A673 (cell line): ENCODE results near the gene BEAN1. TPM values are rescaled to one million over a fixed set of nuclear protein-coding genes. Genes with fewer than 3 reads are reported as not detected.

Source experiments
- BruUV-seq: library from RNA; stranded (reverse); fragments of 400-500 nt; replicated peaks from 2 replicates; lab custom pipeline; 2021; lab: Mats Ljungman, UMichigan
- CTCF ChIA-PET: fragments of 300-600 bp; sonication (Branson Sonifier 250); formaldehyde crosslinking; loops from one replicate; lab custom pipeline; 2022; ENCODE audit warnings: antibody characterized with exemption; lab: Charles Lee
- POLR2A ChIA-PET: fragments of 300-600 bp; sonication (Branson Sonifier 250); formaldehyde crosslinking; loops from one replicate; lab custom pipeline; 2022; ENCODE audit warnings: antibody characterized with exemption; ENCODE audit not compliant: low non-redundant PET; lab: Charles Lee
- DNase-seq: peaks from one replicate; pipeline ENCODE4 v3.0.0-alpha.2; 2015; ENCODE audit warnings: low spot score
- H3K27ac ChIP-seq: fragments of 200-600 bp; sonication (generic); 2 replicates; pipeline ENCODE4 v1.5.1; 2016; ENCODE audit warnings: mixed run types, low read depth, mild to moderate bottlenecking, mixed read lengths, antibody characterized with exemption, low read length; ENCODE audit not compliant: poor library complexity, severe bottlenecking
- H3K27me3 ChIP-seq: fragments of 200-600 bp; sonication (generic); replicated peaks from 2 replicates; pipeline ENCODE4 v1.6.1; 2017; ENCODE audit warnings: mixed run types, low read depth, mild to moderate bottlenecking, mixed read lengths, antibody characterized with exemption, low read length; ENCODE audit not compliant: insufficient read depth, poor library complexity
- H3K36me3 ChIP-seq: fragments of 200-600 bp; sonication (generic); 2 replicates; pipeline ENCODE4 v1.6.1; 2016; ENCODE audit warnings: mixed run types, mild to moderate bottlenecking, mixed read lengths, antibody characterized with exemption, low read length; ENCODE audit not compliant: insufficient read depth, poor library complexity, severe bottlenecking
- H3K4me1 ChIP-seq: fragments of 200-600 bp; sonication (generic); 2 replicates; pipeline ENCODE4 v1.6.1; 2017; ENCODE audit warnings: mixed run types, mild to moderate bottlenecking, mixed read lengths, antibody characterized with exemption, low read length; ENCODE audit not compliant: insufficient read depth, poor library complexity, severe bottlenecking
- H3K4me3 ChIP-seq: fragments of 200-600 bp; sonication (generic); 2 replicates; pipeline ENCODE4 v1.5.1; 2016; ENCODE audit warnings: low read depth, mixed run types, mild to moderate bottlenecking, mixed read lengths, low read length; ENCODE audit not compliant: poor library complexity, severe bottlenecking
- H3K9me3 ChIP-seq: fragments of 200-600 bp; sonication (generic); 2 replicates; pipeline ENCODE4 v1.6.1; 2016; ENCODE audit warnings: mixed run types, low read depth, mild to moderate bottlenecking, mixed read lengths, antibody characterized with exemption, low read length; ENCODE audit not compliant: poor library complexity, severe bottlenecking
- EZH2 ChIP-seq: fragments of 200-600 bp; sonication (generic); IDR thresholded peaks from 2 replicates; pipeline ENCODE4 v1.6.1; 2017; ENCODE audit warnings: borderline replicate concordance, low read depth, mild to moderate bottlenecking, mixed read lengths, antibody characterized with exemption, low read length; ENCODE audit not compliant: poor library complexity, severe bottlenecking
- intact Hi-C: fragments of 100-400 bp; cut with micrococcal nuclease; formaldehyde crosslinking; loops from one replicate; pipeline ENCODE4 v1.10.0; 2022; ENCODE audit not compliant: unreplicated experiment
- total RNA-seq: library from RNA; stranded (reverse); gene quantifications from 2 replicates; pipeline ENCODE4 v1.2.3, GENCODE V29; 2021
- TF ChIP-seq, protein P1 (sequence below): fragments of 300-800, 200-600 bp; sonication (generic); conservative IDR thresholded peaks from 2 replicates; pipeline ENCODE4 v1.5.1; 2017; ENCODE audit warnings: low read depth, mild to moderate bottlenecking, antibody characterized with exemption, low read length, moderate library complexity, mixed read lengths

BEAN1 gene
- total RNA-seq, 1 experiment from 2014 or later = not detected

DNA sequence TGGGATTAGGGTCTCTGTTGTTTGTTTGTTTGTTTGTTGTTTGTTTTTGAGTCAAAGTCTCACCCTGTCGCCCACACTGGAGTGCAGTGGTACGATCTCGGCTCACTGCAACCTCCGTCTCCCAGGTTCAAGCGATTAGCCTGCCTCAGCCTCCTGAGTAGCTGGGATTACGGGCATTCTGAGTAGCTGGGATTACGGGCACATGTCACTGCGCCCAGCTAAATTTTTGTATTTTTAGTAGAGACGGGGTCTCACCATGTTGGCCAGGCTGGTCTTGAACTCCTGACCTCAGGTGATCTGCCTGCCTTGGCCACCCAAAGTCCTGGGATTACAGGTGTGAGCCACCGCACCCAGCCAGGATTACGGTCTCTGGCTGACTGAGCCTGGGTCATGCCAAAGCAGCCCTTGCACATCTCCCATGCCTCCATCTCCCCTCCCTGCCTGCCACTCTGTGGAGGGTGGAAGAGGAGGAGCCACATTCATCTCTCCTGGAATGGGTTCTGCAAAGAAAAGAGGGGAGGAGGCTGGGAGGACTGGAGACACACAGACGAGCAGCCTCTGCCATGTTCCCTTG, 59.2 kb downstream of the BEAN1 start:
- no peak for TF ChIP-seq EZH2
- TF ChIP-seq, protein P1, sequence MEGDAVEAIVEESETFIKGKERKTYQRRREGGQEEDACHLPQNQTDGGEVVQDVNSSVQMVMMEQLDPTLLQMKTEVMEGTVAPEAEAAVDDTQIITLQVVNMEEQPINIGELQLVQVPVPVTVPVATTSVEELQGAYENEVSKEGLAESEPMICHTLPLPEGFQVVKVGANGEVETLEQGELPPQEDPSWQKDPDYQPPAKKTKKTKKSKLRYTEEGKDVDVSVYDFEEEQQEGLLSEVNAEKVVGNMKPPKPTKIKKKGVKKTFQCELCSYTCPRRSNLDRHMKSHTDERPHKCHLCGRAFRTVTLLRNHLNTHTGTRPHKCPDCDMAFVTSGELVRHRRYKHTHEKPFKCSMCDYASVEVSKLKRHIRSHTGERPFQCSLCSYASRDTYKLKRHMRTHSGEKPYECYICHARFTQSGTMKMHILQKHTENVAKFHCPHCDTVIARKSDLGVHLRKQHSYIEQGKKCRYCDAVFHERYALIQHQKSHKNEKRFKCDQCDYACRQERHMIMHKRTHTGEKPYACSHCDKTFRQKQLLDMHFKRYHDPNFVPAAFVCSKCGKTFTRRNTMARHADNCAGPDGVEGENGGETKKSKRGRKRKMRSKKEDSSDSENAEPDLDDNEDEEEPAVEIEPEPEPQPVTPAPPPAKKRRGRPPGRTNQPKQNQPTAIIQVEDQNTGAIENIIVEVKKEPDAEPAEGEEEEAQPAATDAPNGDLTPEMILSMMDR = no peak
- ChIA-PET POLR2A (no interaction called here), CTCF (no interaction called here)
- no TSS peak for BruUV-seq
- Histone ChIP-seq H3K4me3 (no peak overlapping the region), H3K27me3 (no peaks in the 10 kb centered on the region), H3K4me1 (no peaks in the 10 kb centered on the region), H3K36me3 (no peaks in the 10 kb centered on the region), H3K27ac (no peak overlapping the region), H3K9me3 (no peaks in the 10 kb centered on the region)
- DNase-seq = no peak
- intact Hi-C loops = no loop called here

DNA sequence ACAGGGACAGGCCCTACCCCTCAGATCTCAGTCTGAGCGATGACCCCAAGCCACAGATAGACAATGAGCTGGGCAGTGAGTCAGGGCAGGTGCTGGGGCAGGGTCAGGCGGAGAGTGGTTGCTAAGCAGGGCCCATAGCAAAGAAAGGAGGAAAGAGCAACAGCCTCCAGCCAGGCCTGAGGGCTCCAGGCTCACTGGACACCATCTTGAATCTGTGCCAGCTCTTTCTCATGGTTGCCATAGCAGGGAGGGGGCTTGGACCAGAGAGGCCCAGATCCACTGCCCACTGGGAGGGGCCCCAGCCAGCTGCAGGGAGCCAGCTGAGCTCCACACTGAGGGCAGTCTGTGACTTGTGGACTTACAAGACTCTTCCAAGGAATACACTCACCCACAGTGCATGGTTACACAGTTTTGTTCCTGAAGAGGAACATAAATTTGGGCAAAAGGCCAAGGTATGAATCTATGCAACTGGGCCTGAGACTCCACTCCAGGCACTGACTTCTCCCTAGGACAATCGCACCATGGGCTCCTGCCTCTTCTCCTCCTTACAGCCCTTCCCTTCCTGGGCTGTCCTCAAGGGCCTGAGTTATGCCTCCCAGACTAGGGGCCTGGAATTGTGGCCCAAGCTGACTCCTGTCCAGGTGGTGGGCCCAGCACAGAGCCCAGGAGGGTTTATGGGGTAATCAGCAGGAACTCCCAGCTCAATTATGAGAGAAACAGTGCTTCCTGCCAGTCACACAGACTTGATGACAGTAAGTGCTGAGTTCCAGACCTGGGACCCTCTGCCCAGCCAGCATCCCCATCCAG, 59.9 kb downstream of the BEAN1 start:
- BruUV-seq = no TSS peak
- Histone ChIP-seq H3K4me3 (no peak overlapping the region), H3K9me3 (no peaks in the 10 kb centered on the region), H3K36me3 (no peaks in the 10 kb centered on the region), H3K4me1 (no peaks in the 10 kb centered on the region), H3K27me3 (no peaks in the 10 kb centered on the region), H3K27ac (no peak overlapping the region)
- TF ChIP-seq EZH2 = no peak
- TF ChIP-seq, protein P1 = no peak
- ChIA-PET POLR2A (interaction anchor here (0.5 kb wide), 1 partner anchor 82 kb away, joined by 6 read pairs; no protein-coding TSS in a partner anchor), CTCF (no interaction called here)
- DNase-seq = no peak
- intact Hi-C loops = no loop called here

DNA sequence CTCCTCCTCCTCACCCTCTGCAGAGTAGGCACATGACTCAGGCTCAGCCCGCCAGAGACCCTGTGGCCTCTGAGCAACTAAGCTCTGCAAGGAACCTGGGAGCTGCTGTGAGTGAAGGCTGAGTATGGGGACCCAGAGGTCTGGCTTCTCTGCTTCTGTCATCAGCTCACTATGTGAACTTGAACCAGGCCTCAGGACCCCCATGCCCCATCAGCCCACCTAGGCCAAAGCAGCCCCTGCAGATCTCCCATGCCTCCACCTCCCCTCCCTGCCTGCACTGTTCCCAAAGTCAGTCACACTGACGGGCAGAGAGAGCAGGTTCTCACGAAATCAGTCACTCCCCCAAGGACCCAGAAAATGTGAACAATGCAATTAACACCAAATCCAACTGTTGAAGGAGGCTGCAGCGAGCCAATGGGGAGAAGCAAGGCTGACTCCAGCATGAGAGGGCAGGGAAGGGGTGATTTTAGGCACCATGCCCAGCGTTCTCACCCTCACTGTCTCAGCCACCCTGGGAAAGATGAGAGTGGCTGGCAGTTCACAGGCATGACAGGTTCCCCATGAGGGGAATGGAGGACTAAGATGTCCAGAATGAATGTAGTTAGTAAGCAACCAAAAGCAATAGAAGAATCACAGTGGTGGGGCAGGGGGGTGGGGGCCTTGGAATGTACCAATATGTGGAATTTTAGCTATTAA, 60.6 kb downstream of the BEAN1 start:
- DNase-seq = no peak
- intact Hi-C loops = no loop called here
- H3K9me3 ChIP-seq = no peaks in the 10 kb centered on the region
- H3K27ac ChIP-seq = no peak overlapping the region
- BruUV-seq = no TSS peak
- TF ChIP-seq, protein P1 = no peak
- TF ChIP-seq EZH2 = no peak
- no peaks in the 10 kb centered on the region for H3K27me3 ChIP-seq
- no peaks in the 10 kb centered on the region for H3K36me3 ChIP-seq
- CTCF ChIA-PET = interaction anchor here (0.6 to 0.7 kb wide), 2 partner anchors 139 to 254 kb away, joined by 5 to 12 read pairs; no protein-coding TSS in a partner anchor
- POLR2A ChIA-PET = no interaction called here
- H3K4me3 ChIP-seq = no peak overlapping the region
- no peaks in the 10 kb centered on the region for H3K4me1 ChIP-seq
